Mesendoderm (in vitro differentiated cells): ENCODE data around the gene TOMM22.

Source experiments
- DNase-seq: peaks from one replicate; pipeline ENCODE4 v3.0.0; 2013
- H2AK5ac ChIP-seq: 2 replicates; pipeline ENCODE4 v1.6.1; 2013; ENCODE audit warnings: low read length, inconsistent platforms
- H2BK120ac ChIP-seq: 2 replicates; pipeline ENCODE4 v1.6.1; 2013; ENCODE audit warnings: low read depth, mild to moderate bottlenecking, low read length, moderate library complexity, mixed read lengths
- H2BK15ac ChIP-seq: replicated peaks from 2 replicates; pipeline ENCODE4 v1.6.1; 2013; ENCODE audit warnings: low read depth, mild to moderate bottlenecking, moderate library complexity
- H2BK5ac ChIP-seq: 2 replicates; pipeline ENCODE4 v1.6.1; 2013; ENCODE audit warnings: low read length, inconsistent platforms
- H3K18ac ChIP-seq: 2 replicates; pipeline ENCODE4 v1.6.1; 2013; ENCODE audit warnings: mild to moderate bottlenecking, low read length, mixed read lengths
- H3K23ac ChIP-seq: one replicate; pipeline ENCODE4 v1.6.1; 2013; ENCODE audit warnings: low read length
- H3K27ac ChIP-seq: 2 replicates; pipeline ENCODE4 v1.5.1; 2013; ENCODE audit warnings: low read depth, mild to moderate bottlenecking, inconsistent platforms, low read length, moderate library complexity
- H3K27me3 ChIP-seq: 2 replicates; pipeline ENCODE4 v1.6.1; 2013; ENCODE audit warnings: low read length, control low read depth, mild to moderate bottlenecking, inconsistent platforms; ENCODE audit not compliant: insufficient read depth, poor library complexity
- H3K36me3 ChIP-seq: 2 replicates; pipeline ENCODE4 v1.6.1; 2013; ENCODE audit warnings: low read length, inconsistent platforms; ENCODE audit not compliant: control insufficient read depth, insufficient read depth
- H3K4ac ChIP-seq: one replicate; pipeline ENCODE4 v1.6.1; 2013; ENCODE audit warnings: low read depth, mild to moderate bottlenecking, low read length, moderate library complexity
- H3K4me1 ChIP-seq: 2 replicates; pipeline ENCODE4 v1.6.1; 2013; ENCODE audit warnings: low read depth, low read length, inconsistent platforms; ENCODE audit not compliant: control insufficient read depth
- H3K4me2 ChIP-seq: 2 replicates; pipeline ENCODE4 v1.6.1; 2013; ENCODE audit warnings: low read length
- H3K4me3 ChIP-seq: 2 replicates; pipeline ENCODE4 v1.5.1; 2013; ENCODE audit warnings: mild to moderate bottlenecking, low read length
- H3K56ac ChIP-seq: one replicate; pipeline ENCODE4 v1.6.1; 2013; ENCODE audit warnings: low read length
- H3K79me1 ChIP-seq: 2 replicates; pipeline ENCODE4 v1.6.1; 2013; ENCODE audit warnings: low read length, inconsistent platforms
- H3K79me2 ChIP-seq: 2 replicates; pipeline ENCODE4 v1.6.1; 2013; ENCODE audit warnings: mild to moderate bottlenecking, low read length; ENCODE audit not compliant: control insufficient read depth, insufficient read depth
- H3K9ac ChIP-seq: 2 replicates; pipeline ENCODE4 v1.6.1; 2013; ENCODE audit warnings: low read length, inconsistent platforms
- H4K5ac ChIP-seq: one replicate; pipeline ENCODE4 v1.6.1; 2013; ENCODE audit warnings: low read length
- H4K8ac ChIP-seq: one replicate; pipeline ENCODE4 v1.6.1; 2013; ENCODE audit warnings: low read depth, mild to moderate bottlenecking, control low read depth, low read length, moderate library complexity
- WGBS: extraction: QIAGEN DNeasy Blood & Tissue Kit; methylation state at CpG from one replicate; pipeline ENCODE4 v1.1.7; 2013; ENCODE audit warnings: low lambda C conversion rate, missing lambda C conversion rate; ENCODE audit not compliant: insufficient coverage; ENCODE audit errors: extremely low coverage; 5-methylcytosine and 5-hydroxymethylcytosine counted together

TOMM22 gene

DNA sequence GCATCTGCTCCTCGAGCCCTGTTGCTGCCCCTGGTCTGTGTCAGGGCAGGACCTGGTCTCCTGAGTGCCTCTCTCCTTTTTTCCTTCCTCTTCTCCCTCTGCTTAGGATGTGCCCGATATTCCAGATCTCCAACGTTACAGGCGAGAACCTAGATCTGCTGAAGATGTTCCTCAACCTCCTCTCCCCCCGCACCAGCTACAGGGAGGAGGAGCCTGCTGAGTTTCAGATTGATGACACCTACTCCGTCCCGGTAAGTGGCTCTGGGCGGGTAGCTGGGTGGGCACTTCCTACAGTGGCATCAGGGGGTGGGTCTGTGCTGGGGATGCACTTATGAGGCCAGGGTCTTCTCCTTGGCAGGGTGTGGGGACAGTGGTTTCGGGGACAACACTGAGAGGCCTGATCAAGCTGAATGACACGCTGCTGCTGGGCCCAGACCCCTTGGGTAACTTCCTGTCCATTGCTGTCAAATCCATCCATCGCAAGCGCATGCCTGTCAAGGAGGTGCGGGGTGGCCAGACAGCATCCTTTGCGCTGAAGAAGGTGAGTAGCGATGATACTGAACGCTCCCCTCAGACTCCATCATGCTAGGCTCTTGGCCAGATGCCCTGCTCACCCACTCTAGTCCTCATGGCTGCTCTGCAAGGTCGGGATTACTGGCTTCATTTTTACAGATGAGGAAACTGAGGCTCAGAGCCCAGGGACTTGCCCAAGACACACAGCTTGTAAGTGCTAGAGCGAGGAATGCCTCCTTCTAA is 44.3 kb downstream of the TOMM22 start:
- no peak for DNase-seq
- no peak overlapping the region for H2AK5ac ChIP-seq
- H3K4ac ChIP-seq = no peak overlapping the region
- no peak overlapping the region for H3K4me3 ChIP-seq
- no peak overlapping the region for H4K8ac ChIP-seq
- no peaks in the 10 kb centered on the region for H3K4me1 ChIP-seq
- H2BK120ac ChIP-seq = no peak overlapping the region
- H3K27me3 ChIP-seq = no peaks in the 10 kb centered on the region
- no peaks in the 10 kb centered on the region for H3K79me1 ChIP-seq
- H3K56ac ChIP-seq = no peak overlapping the region
- no peak overlapping the region for H2BK15ac ChIP-seq
- H3K27ac ChIP-seq = no peak overlapping the region
- H2BK5ac ChIP-seq = no peak overlapping the region
- no peak overlapping the region for H3K23ac ChIP-seq
- H3K4me2 ChIP-seq = no peak overlapping the region
- WGBS = no CpG with 5 or more reads among the region's 18 CpGs
- no peaks in the 10 kb centered on the region for H3K79me2 ChIP-seq
- H4K5ac ChIP-seq = no peak overlapping the region
- H3K18ac ChIP-seq = no peak overlapping the region
- H3K9ac ChIP-seq = no peak overlapping the region
- H3K36me3 ChIP-seq = peaks cover 22% of the 10 kb centered on the region

DNA sequence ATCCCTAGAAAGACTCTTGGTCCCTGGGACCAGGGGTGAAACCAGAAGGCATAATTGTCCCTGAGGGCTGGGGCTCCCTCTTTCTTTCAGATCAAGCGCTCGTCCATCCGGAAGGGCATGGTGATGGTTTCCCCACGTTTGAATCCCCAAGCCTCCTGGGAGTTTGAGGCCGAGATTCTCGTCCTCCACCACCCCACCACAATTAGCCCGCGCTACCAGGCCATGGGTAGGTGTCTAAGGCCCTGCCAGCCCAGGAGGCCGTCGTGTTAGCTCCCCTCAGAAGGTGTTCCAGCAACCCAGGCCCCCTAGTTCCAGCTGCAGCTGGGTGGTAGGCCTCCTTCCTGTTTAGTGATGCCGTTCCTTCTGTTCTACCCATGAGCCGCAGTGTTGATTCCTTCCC is 45.4 kb downstream of the TOMM22 start:
- Histone ChIP-seq H3K79me1 (no peaks in the 10 kb centered on the region), H3K56ac (no peak overlapping the region), H3K27me3 (no peaks in the 10 kb centered on the region), H3K18ac (no peak overlapping the region), H3K4me3 (no peak overlapping the region), H3K9ac (no peak overlapping the region), H4K5ac (no peak overlapping the region), H3K23ac (no peak overlapping the region), H3K4ac (no peak overlapping the region), H3K79me2 (no peaks in the 10 kb centered on the region), H3K27ac (no peak overlapping the region), H2BK15ac (no peak overlapping the region), H3K4me1 (no peaks in the 10 kb centered on the region), H3K36me3 (peaks cover 22% of the 10 kb centered on the region), H2BK5ac (no peak overlapping the region), H3K4me2 (no peak overlapping the region), H4K8ac (no peak overlapping the region), H2BK120ac (no peak overlapping the region), H2AK5ac (no peak overlapping the region)
- no peak for DNase-seq
- no CpG with 5 or more reads among the region's 12 CpGs for WGBS

DNA sequence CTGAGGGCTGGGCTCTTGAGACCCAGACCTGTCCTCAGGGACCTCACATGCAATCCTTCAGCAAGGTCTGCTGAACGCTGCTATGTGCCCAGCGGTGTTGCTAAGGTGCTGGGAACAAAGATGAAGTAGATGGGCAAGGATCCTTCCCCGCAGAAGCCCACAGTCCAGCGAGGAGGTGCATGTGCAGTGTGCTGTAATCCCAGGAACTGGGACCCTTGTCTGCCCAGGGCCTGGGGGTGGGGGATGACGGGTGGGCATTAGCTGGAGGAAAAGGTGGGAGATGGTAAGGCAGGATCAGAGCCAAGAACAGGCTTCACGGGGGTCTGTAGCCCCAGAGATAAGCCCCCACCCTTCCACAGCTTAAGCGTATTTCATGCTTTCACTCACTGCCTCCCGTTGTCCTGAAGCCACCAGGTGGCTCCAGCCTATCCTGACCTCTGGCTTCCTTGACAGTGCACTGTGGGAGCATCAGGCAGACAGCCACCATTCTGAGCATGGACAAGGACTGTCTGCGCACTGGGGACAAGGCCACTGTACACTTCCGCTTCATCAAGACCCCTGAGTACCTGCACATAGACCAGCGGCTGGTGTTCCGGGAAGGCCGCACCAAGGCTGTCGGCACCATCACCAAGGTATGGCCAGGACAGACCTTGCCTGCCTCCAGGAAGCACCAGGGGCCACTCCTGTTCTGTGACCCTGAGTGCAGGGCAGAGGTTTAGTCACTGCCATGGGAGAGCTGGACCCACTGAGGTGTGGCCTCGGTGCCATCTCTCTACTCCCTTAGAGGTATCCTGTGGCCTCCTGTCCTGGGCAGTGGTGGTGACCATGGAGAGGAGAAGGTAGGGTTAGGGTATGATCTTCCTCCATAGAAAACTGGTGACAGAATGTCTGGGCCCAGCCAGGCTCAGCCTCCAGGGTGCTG is 46.0 kb downstream of the TOMM22 start:
- Histone ChIP-seq H3K79me2 (no peaks in the 10 kb centered on the region), H3K36me3 (peaks cover 23% of the 10 kb centered on the region), H4K5ac (no peak overlapping the region), H3K27me3 (no peaks in the 10 kb centered on the region), H3K4me1 (no peaks in the 10 kb centered on the region), H2BK120ac (no peak overlapping the region), H3K4ac (no peak overlapping the region), H2BK5ac (no peak overlapping the region), H3K4me3 (no peak overlapping the region), H3K4me2 (no peak overlapping the region), H3K79me1 (no peaks in the 10 kb centered on the region), H2AK5ac (no peak overlapping the region), H3K27ac (no peak overlapping the region), H4K8ac (no peak overlapping the region), H3K23ac (no peak overlapping the region), H3K18ac (no peak overlapping the region), H2BK15ac (no peak overlapping the region), H3K9ac (no peak overlapping the region), H3K56ac (no peak overlapping the region)
- no CpG with 5 or more reads among the region's 15 CpGs for WGBS
- no peak for DNase-seq

DNA sequence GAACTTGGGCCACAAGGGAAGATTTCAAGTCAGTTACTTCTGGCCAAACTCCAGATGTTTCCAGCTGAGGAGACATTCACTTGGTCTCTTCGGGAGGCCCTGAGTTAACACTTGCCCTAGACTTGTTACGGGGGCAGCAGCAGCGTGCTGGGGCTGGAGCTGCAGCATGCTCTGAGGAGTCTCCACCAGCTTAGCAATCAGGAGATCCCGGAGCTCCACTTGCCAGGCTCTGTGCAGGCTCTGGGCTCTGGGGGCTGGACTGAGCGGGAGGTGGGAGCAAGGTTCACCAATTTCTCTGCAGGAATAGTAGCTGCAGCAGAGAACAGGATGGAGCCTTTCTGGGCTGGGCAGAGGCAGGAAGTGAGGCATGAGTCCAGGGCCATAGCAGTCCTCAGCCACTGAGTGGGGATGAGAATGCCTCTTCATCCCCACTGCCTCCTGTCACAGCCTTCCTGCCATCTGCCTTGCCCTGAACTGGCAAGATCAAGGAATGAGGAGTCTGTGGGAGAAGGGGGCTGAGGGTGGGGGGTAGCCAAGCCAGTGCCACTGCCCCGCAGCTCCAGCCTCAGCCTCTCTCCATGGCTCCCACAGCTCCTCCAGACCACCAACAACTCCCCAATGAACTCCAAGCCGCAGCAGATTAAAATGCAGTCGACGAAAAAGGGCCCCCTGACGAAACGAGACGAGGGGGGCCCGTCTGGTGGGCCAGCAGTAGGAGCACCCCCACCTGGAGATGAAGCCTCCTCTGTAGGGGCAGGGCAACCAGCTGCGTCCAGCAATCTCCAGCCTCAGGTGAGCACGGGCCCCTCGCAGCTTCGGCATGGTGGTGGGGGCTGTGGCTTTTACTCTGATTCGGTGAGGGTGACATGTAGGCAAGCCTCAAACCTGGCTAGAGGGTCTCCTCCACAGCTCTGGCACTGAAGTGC is 47.4 kb downstream of the TOMM22 start:
- no peaks in the 10 kb centered on the region for H3K27me3 ChIP-seq
- no peaks in the 10 kb centered on the region for H3K4me1 ChIP-seq
- no peak for DNase-seq
- H2BK15ac ChIP-seq = no peak overlapping the region
- H3K4me2 ChIP-seq = no peak overlapping the region
- H3K23ac ChIP-seq = no peak overlapping the region
- H4K5ac ChIP-seq = no peak overlapping the region
- H2BK120ac ChIP-seq = no peak overlapping the region
- no peak overlapping the region for H3K18ac ChIP-seq
- no peak overlapping the region for H3K9ac ChIP-seq
- H2BK5ac ChIP-seq = no peak overlapping the region
- peaks cover 22% of the 10 kb centered on the region for H3K36me3 ChIP-seq
- no peak overlapping the region for H3K4ac ChIP-seq
- H3K4me3 ChIP-seq = no peak overlapping the region
- H3K79me1 ChIP-seq = no peaks in the 10 kb centered on the region
- no peak overlapping the region for H3K27ac ChIP-seq
- H3K79me2 ChIP-seq = no peaks in the 10 kb centered on the region
- H4K8ac ChIP-seq = no peak overlapping the region
- no peak overlapping the region for H3K56ac ChIP-seq
- no peak overlapping the region for H2AK5ac ChIP-seq
- WGBS = no CpG with 5 or more reads among the region's 18 CpGs

DNA sequence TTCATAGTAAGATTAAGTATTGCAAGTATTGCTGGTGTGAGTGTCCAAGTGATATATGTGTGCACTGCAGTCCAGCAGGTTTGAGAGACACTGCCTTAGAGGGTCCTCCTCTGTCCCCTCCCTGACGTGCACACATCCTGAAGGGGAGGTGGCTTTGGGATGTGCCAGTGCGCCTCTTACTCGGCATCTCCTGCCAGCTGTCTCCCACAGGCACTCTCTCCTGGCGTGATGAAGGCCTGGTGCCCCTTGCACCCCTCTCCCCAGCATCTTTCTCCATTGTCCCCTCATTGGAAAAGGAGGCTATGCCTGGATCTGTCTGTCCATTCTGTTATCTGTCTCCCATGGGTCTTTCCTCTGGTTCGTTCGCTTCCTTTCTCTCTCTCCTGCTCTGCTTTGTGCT is 48.2 kb downstream of the TOMM22 start:
- Histone ChIP-seq H2AK5ac (no peak overlapping the region), H3K23ac (no peak overlapping the region), H3K4me1 (no peaks in the 10 kb centered on the region), H4K5ac (no peak overlapping the region), H3K27ac (no peak overlapping the region), H3K56ac (no peak overlapping the region), H3K18ac (no peak overlapping the region), H3K9ac (no peak overlapping the region), H2BK5ac (no peak overlapping the region), H3K4me3 (no peak overlapping the region), H3K79me2 (no peaks in the 10 kb centered on the region), H2BK120ac (no peak overlapping the region), H4K8ac (no peak overlapping the region), H3K36me3 (peaks cover 19% of the 10 kb centered on the region), H3K27me3 (no peaks in the 10 kb centered on the region), H3K4me2 (no peak overlapping the region), H3K79me1 (no peaks in the 10 kb centered on the region), H3K4ac (no peak overlapping the region), H2BK15ac (no peak overlapping the region)
- DNase-seq = no peak
- WGBS = no CpG with 5 or more reads among the region's 6 CpGs
